Measurements from ENCODE around the gene DIO1.

DIO1 gene

GRCh38 chr1:53938136-53938830, 44.3 kb downstream of the DIO1 start:
- H4K20me1 ChIP-seq (ENCODE audit: insufficient read depth, low read length), result no peaks in the 10 kb centered on the region
- peaks cover 11% of the 10 kb centered on the region for H3K79me2 ChIP-seq (ENCODE audit: insufficient read depth, low read length)
- peaks cover 65% of the 10 kb centered on the region for H3K36me3 ChIP-seq (ENCODE audit: insufficient read depth, low read length)
- no peak overlapping the region for H2AFZ ChIP-seq (ENCODE audit: low read length)
- H3K27me3 ChIP-seq (ENCODE audit: insufficient read depth, low read length), result no peaks in the 10 kb centered on the region
- no peak overlapping the region for H3K4me2 ChIP-seq (ENCODE audit: low read length)
- H3K4me3 ChIP-seq (ENCODE audit: low read depth, low read length, poor library complexity, severe bottlenecking), result no peak overlapping the region
- no peak overlapping the region for H3K27ac ChIP-seq (ENCODE audit: low read depth, low read length, poor library complexity, severe bottlenecking)
- no peak overlapping the region for H3K9ac ChIP-seq (ENCODE audit: low read length)
- H3K9me3 ChIP-seq (ENCODE audit: low read length), result peaks cover 12% of the 10 kb centered on the region
- H3K4me1 ChIP-seq (ENCODE audit: insufficient read depth, low read length, severe bottlenecking), result peaks cover 3% of the 10 kb centered on the region
- H3K9me2 ChIP-seq (ENCODE audit: low read depth, low read length), result no peaks in the 10 kb centered on the region
- H3F3A ChIP-seq (ENCODE audit: insufficient read depth, low read length), result no peaks in the 10 kb centered on the region
- no peak for TF ChIP-seq EZH2 (IDR thresholded peaks at IDR 0.05; ENCODE audit: borderline replicate concordance, low read length)
- TF ChIP-seq CTCF (IDR thresholded peaks at IDR 0.05; ENCODE audit: low read length), result no peak

- H3K79me2 ChIP-seq (ENCODE audit: insufficient read depth, low read length), result peaks cover 27% of the 10 kb centered on the region
Observed at GRCh38 chr1:53942127-53942957, 48.4 kb downstream of the DIO1 start.

GRCh38 chr1:53943090-53943489, 49.1 kb downstream of the DIO1 start:
- Histone ChIP-seq H3K36me3 (ENCODE audit: insufficient read depth, low read length) (peaks cover 19% of the 10 kb centered on the region), H3K9me2 (ENCODE audit: low read depth, low read length) (no peaks in the 10 kb centered on the region), H4K20me1 (ENCODE audit: insufficient read depth, low read length) (no peaks in the 10 kb centered on the region), H3K79me2 (ENCODE audit: insufficient read depth, low read length) (peaks cover 27% of the 10 kb centered on the region), H2AFZ (ENCODE audit: low read length) (no peak overlapping the region), H3K4me3 (ENCODE audit: low read depth, low read length, poor library complexity, severe bottlenecking) (no peak overlapping the region), H3K9ac (ENCODE audit: low read length) (no peak overlapping the region), H3K27ac (ENCODE audit: low read depth, low read length, poor library complexity, severe bottlenecking) (no peak overlapping the region), H3F3A (ENCODE audit: insufficient read depth, low read length) (no peaks in the 10 kb centered on the region), H3K4me2 (ENCODE audit: low read length) (no peak overlapping the region), H3K4me1 (ENCODE audit: insufficient read depth, low read length, severe bottlenecking) (peaks cover 34% of the 10 kb centered on the region), H3K9me3 (ENCODE audit: low read length) (no peaks in the 10 kb centered on the region), H3K27me3 (ENCODE audit: insufficient read depth, low read length) (no peaks in the 10 kb centered on the region)
- TF ChIP-seq EZH2 (IDR thresholded peaks at IDR 0.05; ENCODE audit: borderline replicate concordance, low read length) (no peak), CTCF (IDR thresholded peaks at IDR 0.05; ENCODE audit: low read length) (no peak)

More at GRCh38 chr1:53942127-53942957, 48.4 kb downstream of the DIO1 start:
- H3K27me3 ChIP-seq (ENCODE audit: insufficient read depth, low read length), result no peaks in the 10 kb centered on the region
- no peaks in the 10 kb centered on the region for H3K9me2 ChIP-seq (ENCODE audit: low read depth, low read length)
- H2AFZ ChIP-seq (ENCODE audit: low read length), result no peak overlapping the region
- TF ChIP-seq CTCF (IDR thresholded peaks at IDR 0.05; ENCODE audit: low read length), result no peak
- no peak for TF ChIP-seq EZH2 (IDR thresholded peaks at IDR 0.05; ENCODE audit: borderline replicate concordance, low read length)
- H3K4me1 ChIP-seq (ENCODE audit: insufficient read depth, low read length, severe bottlenecking), result peaks cover 27% of the 10 kb centered on the region
- no peak overlapping the region for H3K27ac ChIP-seq (ENCODE audit: low read depth, low read length, poor library complexity, severe bottlenecking)
- peaks cover 26% of the 10 kb centered on the region for H3K36me3 ChIP-seq (ENCODE audit: insufficient read depth, low read length)
- no peaks in the 10 kb centered on the region for H3K9me3 ChIP-seq (ENCODE audit: low read length)
- H3K9ac ChIP-seq (ENCODE audit: low read length), result no peak overlapping the region
- H3K4me2 ChIP-seq (ENCODE audit: low read length), result 0 out of 2 replicates have a peak overlapping the region, but pooled peaks have one; percentile 0
- no peaks in the 10 kb centered on the region for H3F3A ChIP-seq (ENCODE audit: insufficient read depth, low read length)
- no peak overlapping the region for H3K4me3 ChIP-seq (ENCODE audit: low read depth, low read length, poor library complexity, severe bottlenecking)
- H4K20me1 ChIP-seq (ENCODE audit: insufficient read depth, low read length), result no peaks in the 10 kb centered on the region

Measured in OCI-LY1 (cell line).